Skin epidermis (tissue), 12 donors: Measurements from ENCODE around the gene DDRGK1.
"Not testable (repeated sequence)": the region's sequence is repeated elsewhere in the genome, so short reads cannot be mapped to it uniquely, and the experiment has no call there.

Source experiments
- H3K27ac ChIP-seq, 21 experiments: fragments of 200-600 bp; sonication (generic) in 11 of 21; one replicate each; pipeline ENCODE4 v1.5.0; 2020; ENCODE audit warnings: mild to moderate bottlenecking in 3 of 21, inconsistent platforms in 2 of 21, moderate library complexity in 2 of 21
- H3K4me3 ChIP-seq, 7 experiments: fragments of 200-600 bp; sonication (generic) in 2 of 7; one replicate each; pipeline ENCODE4 v1.5.0; 2020; ENCODE audit warnings: inconsistent platforms in 2 of 7, mild to moderate bottlenecking in 2 of 7, moderate library complexity in 1 of 7

The DDRGK1 gene

GRCh38 chr20:3190681-3191111, 13.8 kb downstream of the DDRGK1 start:
- Histone ChIP-seq H3K4me3 (no peak overlapping the region), H3K27ac (no peak overlapping the region)

GRCh38 chr20:3189561-3190131, 14.8 kb downstream of the DDRGK1 start:
- no peak overlapping the region for H3K4me3 ChIP-seq
- no peak overlapping the region for H3K27ac ChIP-seq

DNA sequence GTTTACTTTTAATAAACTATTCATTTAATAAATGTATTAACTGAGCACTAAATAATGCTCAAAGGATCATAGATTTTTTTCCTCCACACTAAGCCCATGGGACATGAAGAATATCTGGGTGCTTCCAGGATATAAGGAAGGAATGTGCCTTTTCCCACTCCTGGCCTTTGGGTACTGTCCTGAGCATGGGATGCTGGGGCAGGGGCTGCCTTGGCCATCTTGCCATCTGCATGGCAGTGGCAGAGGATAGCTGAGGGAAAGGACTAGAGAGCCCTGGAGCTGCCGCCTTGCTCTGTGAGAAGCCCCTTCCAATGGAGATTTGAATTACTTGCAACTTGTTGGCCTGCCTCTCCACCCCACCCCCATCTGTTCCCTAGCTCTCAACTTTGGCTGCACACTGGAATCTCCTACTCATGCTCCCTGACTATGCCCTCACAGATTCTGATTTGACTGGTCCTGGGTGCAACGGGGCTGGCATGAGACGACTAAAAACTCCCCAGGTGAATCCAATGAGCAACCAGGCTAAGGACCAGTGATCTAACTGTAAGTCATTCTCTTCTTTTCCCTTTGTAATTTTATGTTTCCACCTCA, 15.6 kb downstream of the DDRGK1 start:
- Histone ChIP-seq H3K4me3 (no peak overlapping the region), H3K27ac (no peak overlapping the region)

DNA sequence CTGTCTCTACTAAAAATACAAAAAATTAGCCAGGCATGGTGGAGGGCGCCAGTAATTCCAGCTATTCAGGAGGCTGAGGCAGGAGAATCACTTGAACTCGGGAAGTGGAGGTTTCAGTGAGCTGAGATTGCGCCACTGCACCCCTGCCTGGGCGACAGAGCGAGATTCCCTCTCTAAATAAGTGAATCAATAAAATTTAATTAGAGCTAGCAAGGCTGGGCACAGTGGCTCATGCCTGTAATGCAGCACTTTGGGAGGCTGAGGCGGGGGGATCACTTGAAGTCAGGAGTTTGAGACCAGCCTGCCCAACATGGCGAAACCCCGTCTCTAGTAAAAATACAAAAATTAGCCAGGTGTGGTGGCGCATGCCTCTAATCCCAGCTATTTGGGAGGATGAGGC, 16.6 kb downstream of the DDRGK1 start:
- H3K27ac ChIP-seq, H3K4me3 ChIP-seq: not testable (repeated sequence)

DNA sequence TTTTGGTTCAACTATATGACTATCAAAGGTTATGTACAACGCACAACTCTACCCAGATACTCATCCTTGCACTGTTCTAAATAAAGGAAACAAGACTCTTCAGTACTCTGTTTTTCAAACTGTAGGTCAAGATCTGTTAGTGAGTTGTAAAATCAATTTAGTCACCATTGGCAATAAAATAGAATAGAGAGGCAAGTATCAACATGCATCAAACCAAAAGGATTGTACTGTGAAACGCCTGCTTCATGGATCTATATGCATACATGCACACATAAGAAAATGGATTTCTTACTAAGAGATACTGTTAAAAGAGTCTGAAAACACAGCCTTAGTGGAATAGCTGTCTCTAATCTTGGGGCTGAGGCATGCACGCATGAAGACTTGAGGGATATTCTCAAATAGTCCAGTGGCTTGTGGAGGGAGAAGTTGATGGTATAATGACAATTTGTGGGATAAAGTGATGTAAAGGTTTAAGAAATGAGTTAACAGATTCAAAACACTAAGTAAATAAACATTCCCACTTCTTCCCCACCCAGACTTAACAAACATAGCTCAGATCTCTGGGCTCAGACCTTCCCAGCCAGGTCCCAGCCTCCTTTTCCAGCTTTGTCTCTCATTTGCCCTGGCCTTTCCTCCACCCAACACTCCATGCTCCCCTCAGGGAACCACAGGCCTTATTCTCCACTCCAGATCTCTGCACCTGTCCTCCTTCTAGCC, 20.4 kb downstream of the DDRGK1 start:
- no peak overlapping the region for H3K27ac ChIP-seq
- H3K4me3 ChIP-seq, result no peak overlapping the region

DNA sequence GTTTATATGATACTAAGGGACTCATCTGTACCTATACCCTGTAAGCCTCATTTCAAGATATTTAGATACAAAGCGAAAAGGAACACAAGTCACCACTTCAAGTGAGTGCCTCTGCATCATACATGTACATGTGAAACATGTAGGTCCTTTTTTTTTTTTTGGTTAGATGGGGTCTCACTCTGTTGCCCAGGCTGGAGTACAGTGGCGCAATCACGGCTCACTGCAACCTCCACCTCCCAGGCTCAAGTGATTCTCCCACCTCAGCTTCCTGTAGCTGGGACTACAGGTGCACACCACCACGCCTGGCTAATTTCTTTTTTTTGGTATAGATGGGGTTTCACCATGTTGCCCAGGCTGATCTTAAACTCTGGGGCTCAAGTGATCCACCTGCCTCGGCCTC, 22.1 kb downstream of the DDRGK1 start:
- not testable (repeated sequence) for H3K4me3 ChIP-seq, H3K27ac ChIP-seq

DNA sequence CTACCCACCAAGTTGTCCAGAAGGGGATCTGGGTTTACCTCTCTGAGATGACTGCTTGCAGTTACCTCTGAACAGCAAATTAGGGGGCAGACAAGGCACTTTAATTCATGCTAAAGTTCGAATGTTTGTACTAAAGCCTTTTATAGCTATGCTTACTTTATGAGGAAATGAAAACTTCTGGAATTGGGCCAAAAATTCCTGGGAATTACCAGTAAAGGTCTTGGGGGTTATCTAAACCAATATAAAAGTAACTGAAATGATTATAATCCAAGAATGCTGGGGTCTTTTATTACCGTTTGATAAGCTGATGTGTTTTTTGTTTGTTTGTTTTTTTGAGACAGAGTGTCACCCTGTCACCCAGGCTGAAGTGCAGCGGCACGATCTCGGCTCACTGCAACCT, 23.2 kb downstream of the DDRGK1 start:
- Histone ChIP-seq H3K27ac (no peak overlapping the region), H3K4me3 (no peak overlapping the region)

- Histone ChIP-seq H3K27ac (no peak overlapping the region), H3K4me3 (no peak overlapping the region)
Measured at GRCh38 chr20:3180319-3180718, 24.2 kb downstream of the DDRGK1 start.

- no peak overlapping the region for H3K4me3 ChIP-seq
- H3K27ac ChIP-seq, result no peak overlapping the region
Measured at GRCh38 chr20:3177746-3178485, 26.6 kb downstream of the DDRGK1 start.

GRCh38 chr20:3175270-3175669, 29.2 kb downstream of the DDRGK1 start:
- no peak overlapping the region for H3K4me3 ChIP-seq

DNA sequence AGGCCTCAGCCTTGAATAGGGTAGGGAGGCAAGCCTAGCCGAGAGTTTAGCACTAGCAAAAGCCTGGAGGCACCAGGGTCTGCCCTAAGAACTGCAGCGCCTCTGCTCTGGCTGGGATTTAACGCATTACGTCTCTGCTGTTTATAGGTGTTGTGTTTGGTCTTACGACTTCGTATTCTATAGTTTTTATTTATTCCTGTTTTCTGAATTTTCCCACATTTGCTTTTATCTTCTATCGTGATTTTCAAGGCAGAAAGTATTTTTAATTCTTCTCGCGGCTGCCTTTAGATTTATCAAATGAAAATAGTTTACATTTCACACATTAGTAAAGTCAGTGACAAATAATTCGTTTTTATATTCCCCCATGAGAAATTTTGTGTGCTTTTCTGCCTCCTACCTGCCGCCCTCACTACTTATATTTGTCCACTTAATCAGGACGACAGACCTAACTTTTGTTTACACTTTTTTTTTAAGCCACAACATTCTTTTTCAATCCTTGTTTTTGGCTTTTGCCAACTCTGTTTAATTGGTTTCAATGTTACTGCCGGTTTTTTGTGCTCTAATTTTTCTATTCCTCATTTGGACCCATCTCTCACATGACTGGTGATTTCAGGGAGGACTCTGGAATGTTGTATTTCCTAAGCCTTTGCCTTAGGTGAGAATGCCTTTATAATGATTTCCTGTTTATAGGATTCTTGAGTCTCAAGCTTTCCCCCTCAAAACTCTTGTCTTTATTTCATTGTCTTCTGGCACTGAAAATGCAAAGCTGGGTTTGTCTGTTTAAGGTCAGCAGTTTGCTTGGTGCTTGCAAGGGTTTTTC, 29.8 kb downstream of the DDRGK1 start:
- Histone ChIP-seq H3K4me3 (peak overlapping the region; percentile 44 to 95 (median 67)), H3K27ac (peak overlapping the region in 12 of 21 experiments; percentile 7 to 78 (median 61))

More at GRCh38 chr20:3175270-3175669, 29.2 kb downstream of the DDRGK1 start:
- no peak overlapping the region for H3K27ac ChIP-seq

GRCh38 chr20:3173610-3174441, 30.7 kb downstream of the DDRGK1 start:
- peak overlapping the region in 18 of 21 experiments; percentile 6 to 78 (median 60) for H3K27ac ChIP-seq
- H3K4me3 ChIP-seq, result peak overlapping the region; percentile 44 to 95 (median 67)

GRCh38 chr20:3172933-3173609, 31.4 kb downstream of the DDRGK1 start, which contains the start of gene LZTS3:
Gene LZTS3, minus strand, starts transcription at chr20:3173549. Its CDS starts 6,386 bp downstream, at chr20:3167163.
- H3K27ac ChIP-seq, result peak within 1 kb of the TSS in 18 of 21 experiments; percentile 6 to 78 (median 64)
- H3K4me3 ChIP-seq, result peak within 1 kb of the TSS; percentile 44 to 95 (median 67)

- Histone ChIP-seq H3K27ac (no peak overlapping the region), H3K4me3 (peak overlapping the region in 4 of 7 experiments; percentile 53 to 95 (median 76))
Measured at GRCh38 chr20:3172126-3172932, 32.2 kb downstream of the DDRGK1 start.

GRCh38 chr20:3171391-3172125, 32.9 kb downstream of the DDRGK1 start:
- H3K27ac ChIP-seq, result no peak overlapping the region
- no peak overlapping the region for H3K4me3 ChIP-seq

GRCh38 chr20:3168829-3169590, 35.5 kb downstream of the DDRGK1 start:
- Histone ChIP-seq H3K27ac (no peak overlapping the region), H3K4me3 (no peak overlapping the region)
